Caco-2 (cell line): Measurements from ENCODE around the gene PAX9. TPM values are rescaled to one million over a fixed set of nuclear protein-coding genes. Genes with fewer than 3 reads are reported as not detected.

Source experiments
- BruUV-seq: library from RNA; stranded (reverse); fragments of 400-500 nt; replicated peaks from 2 replicates; lab custom pipeline; 2021; lab: Mats Ljungman, UMichigan
- CTCF ChIA-PET: fragments of 300-600 bp; sonication (Branson Sonifier 250); formaldehyde crosslinking; loops from one replicate; lab custom pipeline; 2022; ENCODE audit warnings: antibody characterized with exemption; lab: Charles Lee
- POLR2A ChIA-PET: fragments of 300-600 bp; sonication (Branson Sonifier 250); formaldehyde crosslinking; loops from one replicate; lab custom pipeline; 2022; ENCODE audit warnings: antibody characterized with exemption; lab: Charles Lee
- DNase-seq, 2 experiments: peaks; one replicate each; pipeline versions ENCODE4 v3.0.0 to v3.0.0-alpha.2; 2020 to 2022
- H3K27me3 ChIP-seq: replicated peaks from 2 replicates; pipeline ENCODE4 v1.6.0; 2011; ENCODE audit warnings: low read length; ENCODE audit not compliant: control insufficient read depth, insufficient read depth
- H3K36me3 ChIP-seq: 2 replicates; pipeline ENCODE4 v1.5.1; 2011; ENCODE audit warnings: low read length; ENCODE audit not compliant: control insufficient read depth, insufficient read depth
- H3K4me1 ChIP-seq: fragments of 250-450 bp; sonication (Bioruptor Pico); 2 replicates; pipeline ENCODE4 v1.5.1; 2020; ENCODE audit warnings: mild to moderate bottlenecking
- H3K4me3 ChIP-seq: 2 replicates; pipeline ENCODE4 v1.5.1; 2011; ENCODE audit warnings: low read depth, mild to moderate bottlenecking, control low read depth, low read length
- H3K9me3 ChIP-seq: fragments of 250-450 bp; sonication (Bioruptor Pico); 2 replicates; pipeline ENCODE4 v1.5.1; 2020; ENCODE audit warnings: mild to moderate bottlenecking, moderate library complexity
- H3K27ac Mint-ChIP-seq: one replicate; pipeline ENCODE4 v1.8.0; 2022; ENCODE audit warnings: mixed read lengths; ENCODE audit not compliant: unreplicated experiment
- H3K27me3 Mint-ChIP-seq: one replicate; pipeline ENCODE4 v1.8.0; 2022; ENCODE audit warnings: mixed read lengths; ENCODE audit not compliant: insufficient read depth, unreplicated experiment
- H3K36me3 Mint-ChIP-seq: one replicate; pipeline ENCODE4 v1.8.0; 2022; ENCODE audit warnings: mild to moderate bottlenecking, mixed read lengths; ENCODE audit not compliant: insufficient read depth, unreplicated experiment
- H3K4me1 Mint-ChIP-seq: one replicate; pipeline ENCODE4 v1.8.0; 2022; ENCODE audit warnings: low read depth, mixed read lengths; ENCODE audit not compliant: unreplicated experiment
- H3K4me3 Mint-ChIP-seq: one replicate; pipeline ENCODE4 v1.8.0; 2022; ENCODE audit warnings: mild to moderate bottlenecking, moderate library complexity, mixed read lengths; ENCODE audit not compliant: unreplicated experiment
- H3K9me3 Mint-ChIP-seq: one replicate; pipeline ENCODE4 v1.8.0; 2022; ENCODE audit warnings: mixed read lengths; ENCODE audit not compliant: unreplicated experiment
- CTCF ChIP-seq, 2 experiments: fragments of 200-600 bp in 1 of 2; IDR thresholded peaks; 1 replicate in 1 of 2; 2 replicates in 1 of 2; pipeline versions ENCODE4 v1.5.1 to v1.8.0; 2011 to 2022; ENCODE audit warnings: antibody characterized with exemption in 1 of 2, control low read depth in 1 of 2, inconsistent platforms in 1 of 2, low read depth in 1 of 2, low read length in 1 of 2, mild to moderate bottlenecking in 1 of 2, moderate library complexity in 1 of 2; ENCODE audit not compliant: insufficient read depth in 1 of 2, severe bottlenecking in 1 of 2, unreplicated experiment in 1 of 2
- intact Hi-C: fragments of 100-400 bp; cut with micrococcal nuclease; formaldehyde crosslinking; loops from one replicate; pipeline ENCODE4 v1.10.0; 2022; ENCODE audit not compliant: unreplicated experiment
- total RNA-seq: library from RNA; stranded (reverse); gene quantifications from 2 replicates; pipeline ENCODE4 v1.2.3, GENCODE V29; 2022

Gene PAX9
- total RNA-seq, 1 experiment from 2014 or later, result 6.9 TPM

- DNase-seq, result no peak
- Mint-ChIP-seq H3K36me3 (no peaks in the 10 kb centered on the region), H3K27ac (no peak overlapping the region), H3K9me3 (no peaks in the 10 kb centered on the region), H3K4me3 (no peak overlapping the region), H3K27me3 (no peaks in the 10 kb centered on the region), H3K4me1 (no peaks in the 10 kb centered on the region)
- intact Hi-C loops, result no loop called here
- ChIA-PET CTCF (no interaction called here), POLR2A (no interaction called here)
- no peak for TF ChIP-seq CTCF (IDR thresholded peaks at IDR 0.05; ENCODE audit: insufficient read depth in 1 of 2, low read depth in 1 of 2, low read length in 1 of 2, severe bottlenecking in 1 of 2, unreplicated experiment in 1 of 2)
- H3K4me1 ChIP-seq, result no peaks in the 10 kb centered on the region
- H3K9me3 ChIP-seq, result no peaks in the 10 kb centered on the region; the same call in 1 of the 2 replicates
- H3K27me3 ChIP-seq, result no peaks in the 10 kb centered on the region
- no peak overlapping the region for H3K4me3 ChIP-seq
- H3K36me3 ChIP-seq, result no peaks in the 10 kb centered on the region
- BruUV-seq, result no TSS peak
Measured at GRCh38 chr14:36672095-36672494, 10.4 kb downstream of the PAX9 start.

- no peaks in the 10 kb centered on the region for H3K27me3 ChIP-seq
- no peaks in the 10 kb centered on the region; the same call in 1 of the 2 replicates for H3K9me3 ChIP-seq
- ChIA-PET POLR2A (no interaction called here), CTCF (no interaction called here)
- no peak for TF ChIP-seq CTCF (IDR thresholded peaks at IDR 0.05; ENCODE audit: insufficient read depth in 1 of 2, low read depth in 1 of 2, low read length in 1 of 2, severe bottlenecking in 1 of 2, unreplicated experiment in 1 of 2)
- no peak for DNase-seq
- H3K4me3 ChIP-seq, result no peak overlapping the region
- intact Hi-C loops, result no loop called here
- no peaks in the 10 kb centered on the region for H3K36me3 ChIP-seq
- H3K4me1 ChIP-seq, result peaks cover 7% of the 10 kb centered on the region; the same call in 1 of the 2 replicates
- H3K27ac Mint-ChIP-seq, result no peak overlapping the region
- H3K36me3 Mint-ChIP-seq, result no peaks in the 10 kb centered on the region
- no peaks in the 10 kb centered on the region for H3K9me3 Mint-ChIP-seq
- no peak overlapping the region for H3K4me3 Mint-ChIP-seq
- H3K4me1 Mint-ChIP-seq, result no peaks in the 10 kb centered on the region
- BruUV-seq, result no TSS peak
- no peaks in the 10 kb centered on the region for H3K27me3 Mint-ChIP-seq
Measured at GRCh38 chr14:36674659-36675058, 13.0 kb downstream of the PAX9 start.

GRCh38 chr14:36675581-36675980 lies 13.9 kb downstream of the PAX9 start:
- intact Hi-C loops, result no loop called here
- H3K27me3 Mint-ChIP-seq, result no peaks in the 10 kb centered on the region
- no peak overlapping the region for H3K4me3 ChIP-seq
- no peaks in the 10 kb centered on the region for H3K4me1 Mint-ChIP-seq
- H3K9me3 Mint-ChIP-seq, result no peaks in the 10 kb centered on the region
- H3K36me3 Mint-ChIP-seq, result no peaks in the 10 kb centered on the region
- no TSS peak for BruUV-seq
- H3K36me3 ChIP-seq, result no peaks in the 10 kb centered on the region
- peaks cover 7% of the 10 kb centered on the region; the same call in 1 of the 2 replicates for H3K4me1 ChIP-seq
- no peaks in the 10 kb centered on the region; the same call in 1 of the 2 replicates for H3K9me3 ChIP-seq
- ChIA-PET CTCF (no interaction called here), POLR2A (no interaction called here)
- H3K27me3 ChIP-seq, result no peaks in the 10 kb centered on the region
- no peak overlapping the region for H3K27ac Mint-ChIP-seq
- no peak for DNase-seq
- TF ChIP-seq CTCF (IDR thresholded peaks at IDR 0.05; ENCODE audit: insufficient read depth in 1 of 2, low read depth in 1 of 2, low read length in 1 of 2, severe bottlenecking in 1 of 2, unreplicated experiment in 1 of 2), result no peak
- H3K4me3 Mint-ChIP-seq, result no peak overlapping the region
